Fibroblast of pulmonary artery (primary cell): Measurements from ENCODE around the gene DGCR6.
"Not testable (repeated sequence)": the region's sequence is repeated elsewhere in the genome, so short reads cannot be mapped to it uniquely, and the experiment has no call there.

Experiments
- DNase-seq: peaks from one replicate; pipeline ENCODE4 v3.0.0-alpha.2; 2010; ENCODE audit warnings: low read depth
- H3K4me3 ChIP-seq: replicated peaks from 2 replicates; pipeline ENCODE4 v1.5.1; 2011; ENCODE audit warnings: low read depth, mild to moderate bottlenecking, control low read depth, low read length, moderate library complexity
- TF ChIP-seq, protein P1 (sequence below): IDR thresholded peaks from 2 replicates; pipeline ENCODE4 v1.5.1; 2011; ENCODE audit warnings: mild to moderate bottlenecking, control low read depth, low read length, inconsistent platforms; ENCODE audit errors: missing control alignments

The DGCR6 gene

GRCh38 chr22:18929459-18929858 lies 23.3 kb downstream of the DGCR6 start:
- DNase-seq: no peak
- TF ChIP-seq, protein P1, sequence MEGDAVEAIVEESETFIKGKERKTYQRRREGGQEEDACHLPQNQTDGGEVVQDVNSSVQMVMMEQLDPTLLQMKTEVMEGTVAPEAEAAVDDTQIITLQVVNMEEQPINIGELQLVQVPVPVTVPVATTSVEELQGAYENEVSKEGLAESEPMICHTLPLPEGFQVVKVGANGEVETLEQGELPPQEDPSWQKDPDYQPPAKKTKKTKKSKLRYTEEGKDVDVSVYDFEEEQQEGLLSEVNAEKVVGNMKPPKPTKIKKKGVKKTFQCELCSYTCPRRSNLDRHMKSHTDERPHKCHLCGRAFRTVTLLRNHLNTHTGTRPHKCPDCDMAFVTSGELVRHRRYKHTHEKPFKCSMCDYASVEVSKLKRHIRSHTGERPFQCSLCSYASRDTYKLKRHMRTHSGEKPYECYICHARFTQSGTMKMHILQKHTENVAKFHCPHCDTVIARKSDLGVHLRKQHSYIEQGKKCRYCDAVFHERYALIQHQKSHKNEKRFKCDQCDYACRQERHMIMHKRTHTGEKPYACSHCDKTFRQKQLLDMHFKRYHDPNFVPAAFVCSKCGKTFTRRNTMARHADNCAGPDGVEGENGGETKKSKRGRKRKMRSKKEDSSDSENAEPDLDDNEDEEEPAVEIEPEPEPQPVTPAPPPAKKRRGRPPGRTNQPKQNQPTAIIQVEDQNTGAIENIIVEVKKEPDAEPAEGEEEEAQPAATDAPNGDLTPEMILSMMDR: no peak
- H3K4me3 ChIP-seq: no peak overlapping the region

- no peak for DNase-seq
- TF ChIP-seq, protein P1: no peak
- no peak overlapping the region for H3K4me3 ChIP-seq
These were observed 26.0 kb downstream of the DGCR6 start for GRCh38 chr22:18931905-18932652.

- TF ChIP-seq, protein P1: no peak
- no peak overlapping the region for H3K4me3 ChIP-seq
- no peak for DNase-seq
These were observed 27.8 kb downstream of the DGCR6 start for GRCh38 chr22:18933914-18934313.

DNA sequence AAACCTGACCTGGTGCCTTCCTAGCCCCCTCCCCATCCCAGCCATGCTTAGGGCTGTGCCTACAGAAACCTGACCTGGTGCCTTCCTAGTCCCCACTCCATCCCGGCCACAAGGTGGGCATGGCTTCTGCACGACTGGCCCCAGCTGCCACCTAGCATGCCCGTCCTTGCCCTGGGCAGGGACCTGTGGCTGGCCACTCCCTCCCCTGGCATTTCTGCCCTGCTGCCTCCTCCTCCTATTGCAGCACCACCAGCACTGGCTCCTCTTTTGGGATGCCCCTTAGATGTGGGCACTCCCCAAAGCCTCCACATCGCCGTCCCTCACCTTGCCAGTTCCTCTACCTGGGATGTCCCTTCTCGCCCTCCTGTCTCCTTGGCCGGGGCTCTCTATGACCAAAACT lies 28.6 kb downstream of the DGCR6 start:
- DNase-seq, H3K4me3 ChIP-seq: not testable (repeated sequence)

- no peak for DNase-seq
- TF ChIP-seq, protein P1: no peak
- no peak within 1 kb of the TSS for H3K4me3 ChIP-seq
These were observed 29.9 kb downstream of the DGCR6 start, which contains the start of gene PRODH for GRCh38 chr22:18935889-18936529. Gene PRODH (minus strand): TSS chr22:18936293. CDS start chr22:18936287, 6 bp downstream.

GRCh38 chr22:18938691-18939090 lies 32.6 kb downstream of the DGCR6 start:
- DNase-seq, H3K4me3 ChIP-seq: not testable (repeated sequence)

DNA sequence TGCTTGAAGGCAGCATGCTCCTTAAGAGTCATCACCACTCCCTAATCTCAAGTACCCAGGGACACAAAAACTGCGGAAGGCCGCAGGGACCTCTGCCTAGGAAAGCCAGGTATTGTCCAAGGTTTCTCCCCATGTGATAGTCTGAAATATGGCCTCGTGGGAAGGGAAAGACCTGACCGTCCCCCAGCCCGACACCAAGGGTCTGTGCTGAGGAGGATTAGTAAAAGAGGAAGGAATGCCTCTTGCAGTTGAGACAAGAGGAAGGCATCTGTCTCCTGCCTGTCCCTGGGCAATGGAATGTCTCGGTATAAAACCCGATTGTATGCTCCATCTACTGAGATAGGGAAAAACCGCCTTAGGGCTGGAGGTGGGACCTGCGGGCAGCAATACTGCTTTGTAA lies 41.0 kb downstream of the DGCR6 start:
- H3K4me3 ChIP-seq, DNase-seq: not testable (repeated sequence)

DNA sequence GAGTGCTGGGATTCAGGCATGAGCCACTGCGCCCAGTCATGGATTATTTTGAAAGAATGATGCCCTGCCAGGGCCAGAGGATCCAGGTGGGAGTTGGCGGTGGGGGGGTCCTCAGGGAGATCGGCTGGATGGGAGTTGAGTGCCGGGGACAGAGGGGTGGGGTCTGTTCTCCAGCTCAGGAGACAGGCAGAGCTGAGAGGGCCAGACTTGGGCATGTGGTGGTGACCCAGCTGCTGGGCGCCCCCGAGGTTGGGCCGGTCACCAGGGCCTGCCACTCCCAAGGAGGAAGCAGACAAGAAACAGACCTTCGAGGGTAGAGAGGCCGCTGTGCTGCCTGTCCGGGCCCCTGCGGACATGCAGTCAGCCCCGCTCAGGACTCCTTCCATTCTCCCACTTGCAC lies 41.8 kb downstream of the DGCR6 start:
- TF ChIP-seq, protein P1: no peak

More for the DNA sequence above, 41.8 kb downstream of the DGCR6 start:
- DNase-seq: no peak
- no peak overlapping the region for H3K4me3 ChIP-seq
